HG03342 (cell line): ENCODE data around the gene RBM41.
"Not testable (repeated sequence)": the region's sequence is repeated elsewhere in the genome, so short reads cannot be mapped to it uniquely, and the experiment has no call there.

Source experiments
- ATAC-seq: cut with Tn5 transposase; IDR thresholded peaks from one replicate; pipeline ENCODE4 v1.9.1; 2021; ENCODE audit warnings: mild to moderate bottlenecking, moderate library complexity; ENCODE audit not compliant: unreplicated experiment

RBM41 gene

DNA sequence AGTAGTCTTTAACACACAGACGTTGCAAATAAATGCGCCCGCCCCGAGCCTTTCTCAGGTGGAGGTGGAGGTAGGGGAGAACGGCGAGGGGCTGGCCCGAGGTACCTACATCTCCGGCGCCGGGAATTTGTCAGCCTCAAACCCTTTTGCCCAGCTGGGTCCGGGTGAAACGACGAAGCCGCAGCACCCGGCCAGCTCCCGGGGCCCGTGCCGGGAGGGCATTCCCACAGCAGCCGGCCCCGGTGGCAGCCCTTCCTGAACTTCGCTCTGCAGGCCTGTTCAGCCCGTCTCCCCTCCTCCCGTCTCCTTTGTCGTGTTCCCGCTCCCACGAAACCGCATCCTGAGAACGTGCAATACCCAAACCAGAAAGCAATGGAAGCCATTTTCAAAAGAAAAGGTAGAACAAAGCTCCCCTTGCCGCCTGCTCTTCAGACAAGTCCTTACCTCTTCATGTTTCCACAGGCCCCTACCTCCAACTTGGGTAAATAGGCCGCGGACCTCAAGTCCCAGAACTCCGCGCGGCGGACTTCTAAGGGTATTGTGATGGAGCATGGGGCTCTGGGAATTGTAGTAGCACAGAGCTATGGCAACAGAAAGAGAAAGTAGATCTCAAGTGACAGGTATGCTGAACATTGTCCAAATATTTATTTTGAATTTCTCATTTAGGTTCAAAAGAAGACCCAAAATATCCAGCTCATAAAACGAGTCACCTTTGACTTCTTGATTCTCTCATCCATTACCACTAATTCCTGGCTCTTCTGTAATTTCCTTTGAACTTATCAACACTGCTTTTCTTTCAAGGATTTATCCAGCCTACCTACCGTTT lies at the start of gene RBM41:
RBM41 (minus strand) TSS at position 501 of the 826 bp plus-strand sequence; CDS start at position 452, 49 bp downstream.
- peak; percentile 99 for ATAC-seq

DNA sequence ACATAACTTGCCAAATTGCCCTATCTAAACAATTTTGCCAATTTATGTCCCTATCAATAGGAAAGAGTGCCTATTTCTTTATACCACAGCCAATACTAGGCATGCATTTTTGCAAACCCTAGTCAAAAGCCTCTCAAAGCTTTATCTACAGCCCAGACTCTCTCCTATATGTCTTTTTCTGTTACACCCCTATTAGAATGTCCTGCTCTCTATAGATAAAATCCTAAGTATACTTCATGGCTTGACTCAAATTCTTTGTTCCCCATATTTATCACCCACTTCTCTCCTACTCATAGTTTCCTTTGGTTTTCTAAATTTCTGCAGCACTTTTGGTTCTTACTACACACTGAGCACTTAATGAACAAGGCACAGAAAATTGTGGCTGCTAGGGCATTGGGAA lies 49.6 kb upstream of the RBM41 start:
- no peak for ATAC-seq

GRCh38 chrX:107167163-107167921 lies 48.7 kb upstream of the RBM41 start:
- no peak for ATAC-seq

GRCh38 chrX:107157618-107158017 lies 39.0 kb upstream of the RBM41 start:
- not testable (repeated sequence) for ATAC-seq

- not testable (repeated sequence) for ATAC-seq
Measured at GRCh38 chrX:107155621-107156430, 37.2 kb upstream of the RBM41 start.

DNA sequence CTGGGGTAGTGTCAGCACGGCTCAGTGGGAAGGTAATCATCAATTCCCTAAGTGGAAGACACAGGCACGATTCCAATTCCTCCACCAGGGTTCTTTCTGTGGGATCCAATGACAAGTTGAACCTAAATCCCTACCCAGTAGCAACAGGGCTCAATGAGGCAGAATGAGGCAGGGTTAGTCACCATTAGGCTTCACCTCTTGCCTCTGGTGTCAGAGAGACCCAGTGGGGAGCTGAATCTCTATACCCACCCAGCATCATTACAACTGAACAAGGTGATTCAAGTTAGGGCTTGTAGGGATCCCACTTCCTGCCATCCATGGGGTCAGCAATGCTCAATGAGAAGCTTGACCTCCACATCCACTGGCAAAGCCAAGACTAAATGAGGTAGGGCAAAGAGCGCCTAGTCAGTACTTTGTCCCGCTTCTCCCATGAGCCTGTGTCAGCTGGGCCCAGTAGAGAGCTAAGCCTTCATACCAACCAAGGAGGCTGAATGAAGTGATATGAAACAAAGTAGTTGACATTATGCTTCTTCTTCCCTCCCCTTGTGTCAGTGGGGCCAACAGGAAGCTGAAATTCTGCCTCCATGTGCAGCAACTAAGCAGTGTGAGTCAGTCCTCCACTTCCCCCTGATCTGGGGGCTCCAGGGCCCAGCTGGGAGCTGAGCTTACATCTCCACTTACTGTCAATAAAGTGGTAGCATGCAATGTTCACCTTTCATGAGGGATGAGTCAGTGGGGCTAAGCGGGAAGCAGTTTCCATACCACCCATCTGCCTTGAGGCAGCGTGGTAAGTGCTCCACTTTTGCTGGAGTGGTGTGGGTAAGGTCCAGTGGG lies 36.4 kb upstream of the RBM41 start:
- no peak for ATAC-seq

DNA sequence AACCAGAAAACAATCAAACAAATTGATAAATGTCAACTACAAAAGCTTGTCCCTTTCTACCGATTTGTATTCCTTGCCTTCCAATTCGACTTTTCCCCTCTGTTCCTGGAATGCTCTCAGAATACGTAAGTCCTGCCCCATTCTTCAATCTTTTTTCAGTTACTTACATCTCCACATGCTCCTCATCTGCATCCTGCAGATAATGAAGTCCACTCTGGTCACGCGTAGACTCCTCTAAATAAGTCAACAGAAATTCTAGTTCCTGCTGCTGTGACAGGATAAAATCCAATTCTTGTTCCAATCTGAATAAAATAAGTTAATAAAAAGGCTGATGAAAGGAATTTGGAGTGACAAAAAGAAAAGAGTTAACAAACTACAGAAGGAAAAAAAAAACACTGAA lies 34.4 kb upstream of the RBM41 start:
- ATAC-seq: no peak

GRCh38 chrX:107146670-107147069 lies 28.0 kb upstream of the RBM41 start:
- no peak for ATAC-seq

DNA sequence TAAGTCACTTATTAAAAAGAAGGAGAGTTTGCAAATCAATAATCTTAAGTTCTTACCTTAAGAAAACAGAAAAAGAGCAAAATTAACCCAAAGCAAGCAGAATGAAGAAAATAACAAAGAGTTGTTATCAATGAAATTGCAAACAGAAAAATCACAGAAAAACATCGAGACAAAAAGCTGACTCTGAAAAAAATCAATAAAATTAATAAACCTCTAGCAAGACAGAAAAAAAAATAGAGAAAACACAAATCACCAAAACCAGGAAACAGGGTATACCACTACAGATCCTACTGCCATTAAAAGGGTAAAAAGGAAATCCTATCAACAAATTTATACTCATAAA lies 17.3 kb upstream of the RBM41 start:
- no peak for ATAC-seq

DNA sequence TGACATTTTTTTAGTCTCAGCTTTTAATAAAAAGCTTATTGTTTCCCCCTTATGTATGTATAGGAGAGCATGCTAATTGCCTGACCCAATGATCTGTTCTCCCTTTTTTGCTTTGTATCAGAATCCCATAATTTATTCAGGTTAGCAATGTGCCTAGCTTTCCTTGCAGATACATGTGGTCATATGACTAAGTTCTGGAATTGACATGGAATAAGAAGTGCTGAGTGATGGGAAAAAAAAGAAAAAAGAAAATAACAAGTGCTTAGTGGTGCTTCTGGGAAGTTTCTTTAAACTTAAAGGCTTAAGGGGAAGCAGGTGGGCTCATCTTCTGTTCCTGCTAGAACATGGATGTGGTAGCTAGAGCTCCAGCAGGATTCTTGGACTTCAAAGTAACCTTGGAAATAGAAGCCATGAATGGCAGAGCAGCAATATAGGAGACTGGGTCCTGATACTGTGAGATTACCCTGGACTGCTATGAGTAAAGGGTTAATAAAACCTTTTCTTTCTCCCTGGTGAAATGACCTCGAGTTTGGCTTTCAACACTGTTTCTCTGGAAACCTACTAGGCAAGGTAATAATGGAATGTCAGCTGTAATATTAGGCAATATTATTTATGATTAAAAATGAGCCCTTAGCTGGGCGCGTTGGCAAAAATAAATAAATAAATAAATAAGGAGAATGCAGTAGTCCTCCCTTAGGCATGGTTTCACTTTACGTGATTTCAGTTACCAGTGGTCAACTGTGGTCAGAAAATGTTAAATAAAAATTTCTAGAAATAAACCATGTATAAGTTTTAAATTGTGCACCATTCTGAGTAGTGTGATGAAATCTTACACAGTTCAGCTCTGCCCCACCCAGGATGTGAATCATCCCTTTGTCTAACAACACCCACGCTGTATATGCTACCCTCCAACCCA lies 16.7 kb upstream of the RBM41 start:
- ATAC-seq: peak; percentile 71

DNA sequence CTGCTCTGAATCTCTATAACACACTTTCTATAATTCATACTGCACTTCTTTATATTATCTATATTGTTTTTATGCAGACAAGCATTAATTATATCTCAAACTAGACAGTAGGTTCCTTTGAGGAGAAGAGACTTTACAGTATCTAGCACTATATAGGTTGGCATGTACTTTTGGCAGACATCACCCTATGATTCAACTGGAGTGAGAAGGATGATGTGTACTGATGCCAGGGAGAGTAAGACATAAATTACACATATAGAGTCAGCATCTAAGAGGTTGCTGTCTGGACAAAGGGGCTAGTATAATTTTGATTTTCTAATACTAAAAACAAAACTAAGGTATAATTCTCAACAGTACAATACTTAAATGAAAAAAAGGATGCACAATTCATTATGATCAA lies 5.1 kb upstream of the RBM41 start:
- no peak for ATAC-seq

DNA sequence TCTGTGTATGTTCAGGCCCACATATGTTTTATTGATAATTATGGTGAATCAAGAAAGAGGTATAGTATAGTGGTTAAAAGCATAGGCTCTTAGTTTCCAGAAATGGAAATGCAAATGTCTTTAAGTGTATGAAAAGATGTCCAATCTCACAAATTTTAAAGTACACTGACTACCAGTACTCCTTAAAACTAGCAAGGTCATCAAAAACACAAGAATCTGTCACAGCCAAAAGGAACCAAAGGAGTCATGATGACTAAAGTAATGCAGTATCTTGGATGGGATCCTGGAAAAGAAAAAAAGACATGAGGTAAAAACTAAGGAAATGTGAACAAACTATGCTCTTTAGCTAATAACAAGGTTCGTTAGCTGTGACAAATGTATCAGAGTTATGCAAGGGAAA lies 661 bp upstream of the RBM41 start:
- ATAC-seq: no peak

DNA sequence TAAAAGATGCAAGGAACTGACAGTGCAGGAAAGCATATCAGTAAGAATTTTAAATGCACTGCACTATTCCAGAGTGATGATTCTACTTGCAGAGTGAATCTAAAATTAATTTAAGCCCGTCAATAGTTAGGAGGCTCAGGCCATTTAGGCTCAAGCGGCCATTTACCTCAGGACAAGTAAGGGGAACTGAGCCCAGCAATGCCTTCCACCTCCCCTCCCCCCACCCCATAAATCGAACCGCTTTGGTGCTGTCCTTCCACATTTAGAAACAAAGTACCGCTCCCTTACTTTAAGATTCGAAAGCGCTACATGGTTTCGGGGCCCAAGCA lies 665 bp downstream of the RBM41 start:
- no peak for ATAC-seq

DNA sequence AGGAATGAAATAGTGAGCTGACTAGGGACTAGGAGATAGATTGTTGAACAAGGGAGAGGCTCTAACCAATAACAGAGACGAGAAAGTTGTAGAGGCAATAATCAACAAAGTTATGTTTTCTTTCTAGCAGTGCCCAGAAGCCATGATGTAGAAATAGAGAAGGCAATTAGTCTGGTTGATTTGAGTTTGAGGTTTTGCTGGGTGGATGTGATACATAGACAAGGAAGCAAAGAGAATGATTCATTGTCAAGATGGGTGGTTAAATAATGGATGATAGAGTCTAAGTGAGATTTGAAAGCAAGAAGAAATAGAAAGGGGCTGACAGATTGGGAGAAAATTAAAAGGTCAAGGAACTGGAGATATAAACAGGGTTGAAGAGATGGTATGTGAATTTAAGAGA lies 11.2 kb downstream of the RBM41 start:
- no peak for ATAC-seq

DNA sequence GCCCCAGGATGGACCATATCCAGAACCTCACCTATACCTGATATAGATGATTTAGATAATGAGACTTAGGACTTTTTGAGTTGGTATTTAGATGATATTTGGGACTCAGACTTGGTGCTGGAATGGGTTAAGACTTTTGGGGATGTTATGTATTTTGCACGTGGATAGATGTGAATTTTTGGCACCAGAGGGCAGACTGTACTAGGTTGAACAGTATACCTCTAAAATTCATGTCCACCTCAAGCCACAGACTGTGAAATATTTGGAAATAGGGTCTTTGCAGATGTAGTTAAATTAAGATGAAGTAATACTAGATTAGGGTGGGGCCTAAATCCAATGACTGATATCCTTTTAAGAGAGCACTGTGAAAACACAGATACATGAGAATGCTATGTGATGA lies 15.6 kb downstream of the RBM41 start:
- ATAC-seq: no peak

DNA sequence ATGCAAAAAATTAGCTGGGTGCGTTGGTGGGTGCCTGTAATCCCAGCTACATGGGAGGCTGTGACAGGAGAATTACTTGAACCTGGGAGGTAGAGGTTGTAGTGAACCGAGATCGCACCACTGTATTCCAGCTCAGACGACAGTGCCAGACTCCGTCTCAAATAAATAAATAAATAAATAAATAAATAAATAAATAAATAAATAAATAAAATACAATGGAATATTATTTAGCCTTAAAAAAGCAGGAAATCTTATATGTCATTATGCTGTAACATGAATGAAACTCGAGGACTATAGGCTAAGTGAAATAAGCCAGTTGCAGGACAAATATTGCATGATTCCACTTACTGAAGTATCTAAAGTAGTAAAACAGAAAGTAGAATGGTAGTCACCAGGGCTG lies 42.5 kb downstream of the RBM41 start:
- ATAC-seq: no peak

GRCh38 chrX:107057731-107058130 lies 60.9 kb downstream of the RBM41 start:
- not testable (repeated sequence) for ATAC-seq

DNA sequence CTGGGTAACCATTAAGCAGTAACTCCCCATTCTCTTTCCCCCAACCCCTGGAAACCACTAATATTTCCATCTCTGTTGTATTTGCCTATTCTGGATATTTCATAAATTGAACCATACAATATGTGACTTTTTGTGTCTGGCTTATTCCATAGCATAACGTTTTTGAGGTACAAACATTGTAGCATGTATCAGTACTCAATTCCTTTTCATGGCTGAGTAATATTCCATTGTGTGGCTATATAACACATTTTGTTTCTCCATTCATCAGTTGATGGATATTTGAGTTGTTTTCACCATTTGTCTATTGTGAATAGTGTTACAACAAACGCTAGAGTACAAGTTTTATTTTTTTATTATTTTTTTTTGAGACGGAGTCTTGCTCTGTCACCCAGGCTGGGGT lies 63.6 kb downstream of the RBM41 start:
- no peak for ATAC-seq

DNA sequence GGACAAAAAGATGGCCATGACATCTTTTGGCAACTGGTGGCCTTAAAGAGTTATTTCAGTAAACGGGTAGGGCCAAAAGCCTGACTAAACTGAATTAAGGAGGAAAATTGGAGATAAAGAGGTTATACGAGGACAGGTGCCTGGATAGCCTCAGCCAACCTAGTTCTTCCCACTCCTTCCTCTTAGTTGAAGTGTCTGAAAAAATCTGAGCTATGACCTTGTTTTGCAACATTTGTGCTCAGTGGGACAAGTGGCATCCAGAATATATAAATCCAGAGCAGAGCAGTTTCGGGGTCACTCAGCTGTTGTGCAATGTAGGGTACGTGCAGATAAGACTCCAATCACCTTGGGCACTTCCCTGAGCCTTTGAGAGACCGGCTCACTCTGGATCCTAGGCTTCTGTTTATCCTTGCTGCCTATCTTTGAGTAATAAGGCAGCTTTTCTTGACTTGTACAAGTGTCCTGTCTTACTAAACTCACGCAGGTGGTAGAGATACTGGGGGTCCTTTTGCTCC lies 68.4 kb downstream of the RBM41 start:
- no peak for ATAC-seq
